GM19043 (cell line): Measurements from ENCODE around the gene DRC7.

ENCODE experiments used
- ATAC-seq: cut with Tn5 transposase; IDR thresholded peaks from one replicate; pipeline ENCODE4 v1.9.1; 2021; ENCODE audit warnings: low read depth; ENCODE audit not compliant: unreplicated experiment

The DRC7 gene

DNA sequence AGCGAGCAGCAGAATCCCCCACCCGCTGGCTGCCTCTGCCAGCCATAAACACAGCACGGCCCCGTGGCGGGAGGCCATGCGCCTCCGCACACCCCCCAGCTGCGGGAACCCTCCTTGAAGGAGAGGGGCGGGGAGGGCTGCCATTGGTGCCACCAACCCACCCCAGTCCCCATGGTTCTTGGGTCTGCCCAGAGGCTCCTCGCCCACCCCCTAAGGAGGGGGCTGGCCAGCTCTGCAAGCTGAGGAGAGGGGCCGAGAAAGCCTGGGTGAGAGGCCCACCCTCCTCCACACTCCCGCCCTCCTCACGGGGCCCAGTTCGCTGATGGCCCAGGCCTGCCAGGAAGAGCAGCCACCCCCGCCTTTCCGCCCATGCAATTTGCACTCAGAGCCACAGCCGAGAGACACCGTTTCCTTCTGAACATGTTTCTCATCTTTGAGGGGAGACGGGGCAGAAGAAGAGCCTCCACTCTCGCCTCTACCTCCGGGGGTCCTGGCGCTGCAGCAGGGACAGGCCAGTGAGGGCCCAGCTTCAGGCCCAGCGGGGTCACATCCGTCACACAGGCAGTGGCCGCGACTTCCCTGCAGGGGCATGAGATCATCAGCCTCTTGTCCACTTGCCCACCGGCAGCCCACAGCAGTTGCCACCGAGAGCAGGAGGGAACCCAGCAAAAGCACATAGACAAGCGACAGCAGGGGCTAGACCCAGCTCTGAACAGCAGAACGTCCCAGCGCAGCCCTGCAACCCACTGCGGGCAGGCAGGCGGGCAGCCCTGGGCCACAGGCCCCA is 63.9 kb downstream of the DRC7 start:
- no peak for ATAC-seq

DNA sequence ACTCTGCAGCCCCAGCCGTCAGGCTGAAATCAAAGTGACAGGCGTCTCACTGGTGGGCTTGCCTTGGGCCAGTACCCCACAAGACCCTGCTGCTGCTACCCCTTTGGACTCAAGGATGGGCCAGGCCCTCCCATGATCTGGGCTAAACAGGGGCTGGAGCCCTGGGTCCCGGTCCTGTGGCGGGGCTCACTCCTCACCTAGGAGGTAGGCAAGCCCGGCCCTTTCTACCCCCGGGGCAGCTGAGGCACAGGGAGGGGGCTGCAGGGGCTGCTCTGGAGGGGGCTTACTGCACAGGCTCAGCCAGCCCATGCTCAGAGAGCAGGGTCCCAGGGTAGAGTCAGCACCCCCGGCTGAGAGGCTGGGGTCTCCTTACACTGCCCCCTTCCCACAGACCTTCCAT is 64.5 kb downstream of the DRC7 start:
- no peak for ATAC-seq

DNA sequence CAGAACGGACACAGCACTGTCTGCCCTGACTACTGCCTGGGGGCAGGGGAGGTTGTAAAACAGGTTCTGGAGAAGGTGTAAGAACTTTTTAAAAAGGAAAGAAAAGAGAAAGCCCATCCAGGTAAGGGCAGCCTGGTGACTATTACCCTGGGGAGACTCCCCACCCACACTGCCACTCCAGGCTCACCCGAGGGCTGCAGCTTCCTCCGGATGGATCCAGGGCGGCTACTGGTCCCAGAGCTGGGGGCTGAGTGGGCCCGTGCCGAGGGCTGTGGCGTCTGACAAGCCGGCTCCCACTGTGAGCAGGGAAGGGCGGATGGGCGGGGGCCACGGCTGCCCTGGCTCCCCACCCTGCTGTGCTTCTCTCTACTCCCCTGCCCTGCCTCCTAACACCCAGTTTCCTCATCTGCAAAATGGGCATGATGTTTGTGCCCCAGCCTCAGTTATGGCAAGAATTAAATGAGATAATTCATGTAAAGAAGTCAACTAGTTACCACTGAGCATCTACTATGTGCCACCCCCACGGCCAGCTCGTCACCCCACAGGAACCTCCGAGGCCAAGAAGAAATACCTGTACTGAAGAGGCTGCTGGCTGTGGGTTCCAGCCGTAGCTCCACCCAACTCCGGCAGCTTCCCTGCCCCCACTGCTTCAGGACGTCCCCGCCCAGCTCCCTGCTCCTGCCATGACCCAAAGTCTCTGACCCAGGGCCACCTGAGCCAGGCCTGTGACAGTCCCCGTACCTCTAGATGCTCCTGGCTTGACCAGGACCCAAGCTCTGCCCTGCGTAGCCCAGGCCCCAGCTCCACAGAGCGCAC is 65.1 kb downstream of the DRC7 start:
- ATAC-seq: no peak

DNA sequence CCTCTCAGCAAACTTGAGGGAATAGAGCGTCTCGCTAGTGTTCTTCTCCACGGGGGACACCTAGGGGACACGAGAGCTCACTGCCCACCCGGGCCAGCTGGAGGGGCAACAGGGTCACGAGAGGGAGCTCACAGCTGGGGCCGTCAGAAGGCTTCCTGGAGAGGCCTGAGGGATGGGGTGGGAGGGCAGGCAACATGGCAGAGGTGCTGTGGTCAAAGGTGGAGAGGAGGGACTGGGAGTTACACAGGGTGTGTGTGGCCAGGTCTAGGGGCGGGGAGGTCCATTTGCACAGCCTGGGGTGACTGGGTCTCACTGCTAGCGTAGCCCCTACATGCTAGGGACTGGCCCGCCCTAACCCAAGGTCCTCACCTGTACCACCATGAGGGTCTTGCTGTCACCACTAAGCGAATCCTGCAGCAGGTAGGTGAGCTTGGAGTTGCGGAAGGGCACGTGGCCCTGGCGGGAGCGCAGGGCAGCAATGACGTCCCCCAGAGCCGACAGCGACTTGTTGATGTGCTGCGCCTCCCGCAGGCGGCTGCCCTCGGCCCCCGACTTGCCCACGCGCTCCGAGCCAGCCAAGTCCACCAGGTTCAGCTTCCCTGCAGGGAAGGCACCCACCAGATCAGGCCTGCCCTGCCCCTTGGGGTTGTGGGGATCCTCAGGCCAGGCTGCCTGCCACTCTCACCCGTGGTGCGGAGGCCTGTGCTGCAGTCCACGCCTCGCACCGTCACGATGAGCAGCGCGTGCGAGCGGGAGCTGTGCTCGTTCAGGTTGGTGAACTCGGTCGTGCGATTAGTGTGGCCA is 66.0 kb downstream of the DRC7 start:
- no peak for ATAC-seq

DNA sequence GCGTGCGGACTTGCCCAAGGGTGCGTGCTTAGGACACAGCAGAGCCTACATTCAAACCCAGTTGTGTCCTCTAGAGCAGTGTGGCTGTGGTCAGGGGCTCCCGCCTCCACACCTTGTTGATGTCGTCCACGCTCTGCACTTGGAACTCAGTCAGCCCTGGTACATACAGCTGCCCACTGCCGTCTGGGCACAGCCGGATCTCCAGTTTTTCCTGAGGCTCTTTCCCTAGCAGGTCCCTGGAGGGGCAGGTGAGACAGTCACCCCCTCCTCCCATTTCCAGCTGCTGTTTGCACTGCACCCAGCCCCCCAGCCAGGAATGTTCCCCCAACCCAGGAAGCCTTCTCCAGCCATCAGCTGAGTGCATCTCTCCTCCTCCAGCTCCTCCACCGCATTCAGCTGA is 66.7 kb downstream of the DRC7 start:
- ATAC-seq: no peak

DNA sequence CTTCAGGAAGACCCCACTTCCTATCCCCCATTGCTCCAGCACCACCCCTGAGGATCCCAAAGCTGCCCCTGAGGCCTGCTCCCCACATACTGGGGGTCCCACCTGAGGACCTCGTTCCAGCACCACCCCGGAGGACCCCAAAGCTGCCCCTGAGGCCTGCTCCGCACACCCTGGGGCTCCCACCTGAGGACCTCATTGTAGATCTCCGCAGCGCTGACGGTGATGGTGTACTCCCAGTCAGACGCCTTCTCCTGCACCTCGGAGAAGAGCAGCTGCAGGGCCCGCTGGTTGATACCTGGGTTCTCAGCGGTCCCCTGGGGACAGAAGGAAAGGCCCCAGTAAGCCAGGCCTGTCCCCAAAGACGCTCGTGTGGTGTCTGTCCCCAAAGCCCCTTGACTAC is 67.4 kb downstream of the DRC7 start:
- ATAC-seq: no peak

DNA sequence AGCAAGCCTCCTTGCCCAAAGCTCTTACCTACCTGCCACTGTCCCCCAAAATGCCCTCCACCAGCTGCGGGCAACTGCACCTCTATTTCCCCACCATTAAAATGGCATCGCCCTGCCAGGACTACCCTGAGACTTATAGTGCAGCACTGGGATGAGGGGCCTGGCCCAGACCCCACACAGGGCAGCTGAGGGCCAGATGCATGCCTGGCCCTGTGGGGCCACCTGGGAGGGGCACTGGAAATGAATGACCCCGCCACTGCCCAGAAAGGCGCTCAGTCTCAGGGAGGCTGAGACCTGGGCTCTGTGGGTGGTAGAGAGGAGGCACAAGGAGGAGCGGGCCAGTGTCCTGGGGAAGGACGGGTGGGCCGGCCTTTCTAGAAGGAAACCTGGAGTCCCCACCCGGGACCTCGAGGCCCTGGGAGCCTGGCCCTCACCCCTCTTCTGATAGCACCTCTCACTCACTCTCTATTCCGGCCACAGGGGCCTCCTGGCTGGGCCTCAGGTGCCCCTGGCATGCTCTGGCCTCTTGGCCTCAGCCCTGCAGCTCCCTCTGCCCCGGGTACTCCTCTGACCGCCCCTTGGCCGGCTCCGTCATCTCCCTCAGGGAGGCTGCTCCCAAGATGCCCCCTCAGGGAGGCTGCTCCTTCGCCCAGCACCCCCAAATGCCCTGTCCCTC is 67.9 kb downstream of the DRC7 start:
- no peak for ATAC-seq

DNA sequence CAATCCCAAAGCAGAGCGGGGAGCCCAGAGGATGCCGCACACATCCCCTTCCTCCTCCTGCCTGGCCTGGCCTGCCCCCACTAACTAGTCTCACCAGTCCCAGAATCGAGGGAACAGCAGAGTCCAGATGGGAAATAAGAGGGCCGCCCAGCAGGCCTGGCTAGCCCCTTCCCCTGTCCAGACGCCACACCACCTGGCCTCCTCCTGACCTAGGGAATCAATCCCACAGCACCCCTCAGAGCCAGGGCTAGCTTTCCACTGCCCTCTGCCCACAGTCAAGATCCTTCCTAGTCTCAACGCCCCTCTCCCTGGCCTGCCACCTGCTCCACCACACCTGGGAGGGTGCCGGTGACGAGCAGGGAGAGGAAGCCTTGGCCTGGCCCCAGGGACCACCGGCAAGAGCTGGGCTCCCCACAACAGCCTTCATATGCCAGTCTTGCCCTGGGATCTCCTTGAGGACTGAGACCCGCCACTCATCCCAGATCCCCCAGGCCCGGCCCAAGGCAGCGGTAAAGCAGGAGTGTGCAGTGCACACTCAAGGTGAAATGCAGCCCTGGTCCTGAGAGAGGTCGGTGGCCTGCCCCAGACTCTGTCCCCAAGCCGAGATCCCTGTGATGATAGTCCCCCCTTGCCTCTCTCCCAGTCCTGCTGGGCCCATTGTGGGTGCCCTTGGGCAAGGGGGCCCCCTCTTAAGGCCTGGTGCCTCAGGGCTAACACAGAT is 68.8 kb downstream of the DRC7 start:
- no peak for ATAC-seq

DNA sequence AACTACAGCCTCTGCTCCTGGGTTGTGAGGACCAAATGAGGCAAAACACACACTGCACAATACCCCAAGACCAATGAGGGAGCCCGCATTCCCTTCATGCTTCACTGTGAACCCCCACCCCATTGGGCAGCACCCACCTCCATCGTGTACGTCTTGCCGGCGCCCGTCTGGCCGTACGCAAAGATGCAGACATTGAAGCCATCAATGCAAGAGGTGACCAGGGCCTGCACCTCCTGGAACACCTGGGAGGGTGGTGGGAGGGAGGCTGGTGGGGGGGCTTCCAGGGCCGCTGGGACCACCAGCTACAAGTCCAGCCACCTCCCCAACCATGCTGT is 69.4 kb downstream of the DRC7 start:
- no peak for ATAC-seq

DNA sequence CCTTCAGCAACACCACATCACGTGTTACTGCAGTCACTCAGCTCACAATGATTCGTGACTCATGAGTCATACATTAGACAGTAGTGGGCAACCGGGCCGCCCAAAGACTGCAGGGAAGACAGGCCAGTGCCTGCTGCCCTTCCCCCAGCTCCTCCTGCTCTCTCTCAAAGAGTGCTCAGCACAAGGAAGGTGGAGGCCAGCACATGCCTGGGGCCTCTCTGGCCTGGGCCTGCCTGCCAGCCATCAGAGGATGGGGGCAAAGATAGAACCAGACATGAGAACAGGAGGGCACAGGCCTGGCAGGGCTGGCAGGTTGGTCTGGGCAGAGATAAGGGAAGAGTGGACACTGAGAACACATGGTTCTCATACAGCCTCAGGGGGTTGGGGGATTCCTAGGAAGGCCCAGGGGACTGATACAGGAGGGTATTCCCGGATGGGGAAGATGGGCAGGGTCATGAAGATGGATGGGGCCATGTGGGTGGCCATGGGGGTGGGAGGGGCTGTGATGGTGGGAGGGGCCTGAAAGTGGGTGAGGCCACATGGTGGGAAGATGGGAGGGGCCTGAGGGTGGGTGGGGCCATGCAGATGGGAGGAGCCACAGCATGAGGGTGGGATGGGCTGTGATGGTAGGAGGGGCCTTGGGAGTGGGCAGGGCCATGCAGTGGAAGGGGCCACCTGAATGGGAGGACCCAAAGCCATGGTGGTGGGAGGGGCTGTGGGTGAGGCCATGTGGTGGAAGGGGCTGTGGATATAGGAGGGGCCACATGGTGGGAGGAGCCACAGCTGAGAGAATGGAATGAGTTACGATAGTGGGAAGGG is 69.9 kb downstream of the DRC7 start:
- no peak for ATAC-seq

DNA sequence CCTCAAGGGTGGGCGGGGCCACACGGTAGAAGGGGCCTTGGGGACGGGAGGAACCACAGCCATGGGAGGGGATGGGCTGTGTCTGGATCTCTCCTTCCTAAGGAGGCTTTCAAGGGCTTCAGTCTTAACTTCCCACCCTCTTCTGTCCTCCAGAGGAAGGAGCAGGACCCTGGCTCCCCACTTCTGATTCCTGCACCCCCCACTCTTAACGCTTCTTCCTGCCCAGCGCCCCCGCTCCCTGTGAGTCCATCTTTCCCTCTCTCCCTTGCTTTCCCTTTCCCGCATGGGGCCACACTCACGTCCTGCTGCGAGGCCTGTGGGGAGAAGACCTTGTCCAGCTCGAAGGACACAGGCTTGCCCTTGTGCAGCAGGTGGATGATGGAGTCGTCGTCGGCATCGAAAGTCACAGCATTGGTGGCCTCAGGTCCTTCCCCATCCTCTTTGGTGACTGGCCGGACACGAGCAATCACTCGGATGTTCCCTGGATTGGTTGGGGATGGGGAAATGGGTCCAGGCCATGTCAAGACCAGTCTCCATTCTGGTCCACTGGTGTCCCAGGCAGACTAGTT is 70.6 kb downstream of the DRC7 start:
- ATAC-seq: no peak

DNA sequence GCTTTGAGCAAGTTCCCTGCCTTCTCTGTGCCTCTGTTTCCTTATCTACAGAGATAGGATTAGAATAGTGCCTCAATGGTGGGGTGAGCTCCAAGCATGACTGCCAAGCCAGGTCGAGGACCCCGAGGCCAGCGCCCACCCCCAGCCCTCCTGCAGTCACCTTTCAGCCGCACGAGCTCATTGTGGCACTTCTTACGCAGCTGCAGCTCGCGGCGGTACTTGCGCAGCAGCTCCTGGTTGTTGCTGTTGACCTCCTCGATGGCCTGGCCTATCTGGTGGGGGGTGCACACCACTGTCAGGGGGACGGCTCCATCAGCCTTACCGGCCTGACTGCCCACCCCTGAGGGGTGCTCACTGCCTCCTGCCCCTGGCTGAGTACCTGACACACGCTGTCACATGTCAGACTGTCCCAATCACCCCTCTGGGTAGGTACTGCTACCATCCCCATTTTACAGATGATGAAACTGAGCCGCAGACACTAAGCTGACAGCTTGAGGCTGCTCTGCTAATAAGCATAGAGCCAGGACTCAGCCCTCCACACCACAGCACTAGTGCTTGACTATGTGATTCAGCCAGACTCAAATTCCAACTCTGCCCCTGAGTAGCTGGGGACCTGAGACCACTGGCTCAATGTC is 72.2 kb downstream of the DRC7 start:
- no peak for ATAC-seq

DNA sequence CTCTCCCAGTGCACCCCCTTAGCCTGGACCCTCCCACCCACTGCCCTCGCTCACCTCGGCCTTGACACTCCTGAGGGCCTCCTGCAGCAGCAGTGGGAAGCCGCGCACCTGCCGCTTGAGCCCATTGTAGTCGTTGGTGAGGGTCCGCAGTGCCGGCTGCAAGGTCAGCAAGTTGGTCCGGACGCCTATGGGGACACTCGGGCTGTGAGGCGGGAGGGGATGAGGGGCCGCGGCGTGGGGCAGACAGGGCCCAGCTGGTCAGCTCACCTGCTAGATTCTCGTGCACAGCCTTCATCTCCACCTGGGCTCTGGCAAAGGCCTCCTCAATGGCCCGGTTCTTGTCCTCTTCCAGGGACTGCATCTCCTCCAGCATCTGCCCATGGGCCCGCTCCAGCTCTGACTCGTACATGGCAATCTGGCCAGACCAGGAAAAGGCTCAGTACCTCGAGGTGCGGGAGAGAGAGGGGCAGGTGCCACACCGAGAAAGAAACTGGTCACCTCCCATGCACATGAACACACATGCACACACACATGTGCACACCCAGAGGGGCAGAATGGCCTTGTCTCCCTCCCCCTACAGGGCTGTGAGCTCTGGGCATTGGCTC is 75.0 kb downstream of the DRC7 start:
- no peak for ATAC-seq

DNA sequence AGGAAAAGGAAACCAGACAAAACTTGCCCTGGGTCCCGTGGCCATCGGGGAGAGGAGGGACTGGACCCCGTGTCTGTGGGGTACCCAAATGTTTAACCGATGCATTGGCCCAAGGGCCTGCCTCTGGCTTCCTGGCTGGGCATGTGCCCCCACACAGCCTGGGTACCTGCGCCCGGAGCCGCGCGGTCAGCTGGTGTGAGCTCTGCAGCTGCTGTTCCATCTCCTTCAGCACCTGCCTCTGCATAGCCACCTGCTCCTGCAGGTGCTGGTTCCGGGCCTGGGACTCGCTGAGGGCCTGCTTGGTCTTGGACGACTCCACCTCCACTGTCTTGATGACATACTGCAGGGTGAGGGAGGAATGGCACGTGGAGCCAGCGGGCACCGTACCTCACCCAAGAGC is 75.8 kb downstream of the DRC7 start:
- no peak for ATAC-seq

DNA sequence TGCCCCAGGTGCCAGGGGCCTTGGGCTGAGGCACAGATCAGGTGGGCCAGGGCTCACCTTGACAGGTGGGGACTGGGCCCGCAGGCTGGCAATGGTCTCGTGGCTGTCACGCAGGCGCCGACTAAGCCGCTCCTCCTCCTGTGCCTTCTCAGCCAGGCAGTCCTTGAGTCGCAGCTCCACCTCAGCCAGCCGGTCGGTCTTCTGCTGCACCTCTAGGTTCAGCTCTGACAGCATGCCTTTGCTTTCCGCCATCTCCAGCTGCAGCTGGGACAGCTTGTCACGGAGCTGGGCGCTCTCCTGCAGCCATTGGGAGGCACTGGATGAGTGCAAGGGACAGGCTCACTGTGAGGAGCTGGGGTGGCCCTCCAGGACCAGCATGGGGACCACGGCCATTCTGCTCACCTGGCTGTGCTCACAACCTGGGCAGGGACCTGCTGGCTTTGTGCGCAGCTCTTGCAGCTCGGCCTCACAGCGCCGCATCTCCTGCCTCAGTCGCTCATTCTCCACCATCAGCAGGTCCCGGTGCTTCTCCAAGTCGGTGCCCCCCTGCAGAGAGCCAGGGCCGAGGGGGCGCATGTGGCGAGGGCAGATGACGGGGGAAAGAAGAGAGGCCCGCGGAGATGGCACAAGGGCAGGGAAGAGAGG is 76.7 kb downstream of the DRC7 start:
- no peak for ATAC-seq

DNA sequence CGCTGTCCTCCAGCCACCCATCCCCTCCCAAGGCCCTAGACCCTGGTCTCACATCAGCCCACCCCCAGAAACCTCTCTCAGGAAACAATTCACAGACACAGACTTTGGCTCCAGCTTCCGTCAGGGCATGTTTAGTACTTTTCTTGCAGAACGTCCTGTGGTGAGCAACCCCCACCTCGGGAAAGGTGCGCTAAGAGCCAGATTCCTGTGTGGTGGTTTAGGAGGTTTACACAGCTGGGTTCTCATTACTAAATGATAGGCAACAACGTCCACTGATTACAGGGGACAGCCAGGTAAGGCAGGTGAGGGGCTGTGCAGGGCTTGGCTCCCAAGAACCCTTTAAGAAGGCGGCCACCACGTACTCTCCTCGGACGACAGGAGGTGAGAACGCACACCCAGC is 78.4 kb downstream of the DRC7 start:
- ATAC-seq: no peak

DNA sequence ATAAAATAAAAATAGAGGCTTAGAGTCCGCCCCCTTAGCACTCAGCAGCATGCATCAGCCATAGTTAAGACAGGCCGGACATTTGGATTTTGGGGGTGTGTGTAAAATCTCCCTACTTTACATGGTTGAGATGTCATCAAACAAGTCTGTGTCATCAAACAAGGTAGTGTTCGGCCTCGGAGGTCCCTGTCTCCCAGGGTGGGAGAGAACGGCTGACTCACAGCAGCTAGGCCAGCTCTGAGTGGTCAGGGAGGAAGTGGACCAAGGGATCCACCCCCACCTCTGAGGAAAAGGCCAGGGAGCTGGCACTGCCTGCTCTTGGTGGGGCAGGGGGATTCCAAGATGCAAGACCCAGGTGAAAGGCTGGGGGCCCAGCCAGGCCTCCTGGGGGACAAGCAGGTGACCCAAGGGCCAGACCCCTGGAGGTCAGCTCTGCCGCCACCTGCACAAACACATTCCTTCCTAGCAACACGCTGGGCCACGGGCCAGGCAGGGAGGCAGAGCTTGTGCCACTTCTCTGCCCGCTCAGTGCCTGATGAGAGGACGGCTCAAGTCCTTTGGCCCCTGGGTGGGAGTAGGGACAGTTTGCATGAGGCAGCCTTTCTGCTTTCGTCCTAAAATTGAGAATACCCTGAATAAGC is 79.2 kb downstream of the DRC7 start:
- no peak for ATAC-seq
